GM23338 (cell line): Measurements from ENCODE around the gene TSC22D2. TPM values are rescaled to one million over a fixed set of nuclear protein-coding genes. Genes with fewer than 3 reads are reported as not detected.

Experiments
- ATAC-seq: fragments of 200-7000 bp; cut with Tn5 transposase; 3 replicates; pipeline ENCODE4 v1.9.1; 2020
- DNase-seq: peaks from one replicate; pipeline ENCODE4 v3.0.0-alpha.2; 2015; ENCODE audit warnings: low spot score
- H2AFZ ChIP-seq: fragments of 200-600 bp; sonication (generic); 2 replicates; pipeline ENCODE4 v1.8.0; 2016; ENCODE audit warnings: antibody characterized with exemption, mild to moderate bottlenecking, moderate library complexity
- H3F3A ChIP-seq: fragments of 200-600 bp; sonication (generic); replicated peaks from 2 replicates; pipeline ENCODE4 v1.8.0; 2017; ENCODE audit warnings: antibody characterized with exemption, mixed run types, low read depth
- H3K27ac ChIP-seq: fragments of 200-600 bp; sonication (generic); 2 replicates; pipeline ENCODE4 v1.6.1; 2016; ENCODE audit warnings: low read depth
- H3K27me3 ChIP-seq: fragments of 200-600 bp; sonication (generic); 2 replicates; pipeline ENCODE4 v1.8.0; 2016; ENCODE audit warnings: mild to moderate bottlenecking, mixed run types, moderate library complexity; ENCODE audit not compliant: insufficient read depth
- H3K36me3 ChIP-seq: fragments of 200-600 bp; sonication (generic); 2 replicates; pipeline ENCODE4 v1.8.0; 2016; ENCODE audit warnings: mild to moderate bottlenecking; ENCODE audit not compliant: insufficient read depth
- H3K4me1 ChIP-seq: fragments of 200-600 bp; sonication (generic); 2 replicates; pipeline ENCODE4 v1.8.0; 2016; ENCODE audit warnings: mild to moderate bottlenecking, moderate library complexity; ENCODE audit not compliant: insufficient read depth
- H3K4me2 ChIP-seq: fragments of 200-600 bp; sonication (generic); 2 replicates; pipeline ENCODE4 v1.7.1; 2017; ENCODE audit warnings: mixed run types
- H3K4me3 ChIP-seq: fragments of 200-600 bp; sonication (generic); 2 replicates; pipeline ENCODE4 v1.6.1; 2016; ENCODE audit warnings: mixed run types
- H3K79me2 ChIP-seq: fragments of 200-600 bp; sonication (generic); replicated peaks from 2 replicates; pipeline ENCODE4 v1.8.0; 2017; ENCODE audit warnings: mild to moderate bottlenecking; ENCODE audit not compliant: insufficient read depth
- H3K9me2 ChIP-seq: fragments of 200-600 bp; sonication (generic); 2 replicates; pipeline ENCODE4 v1.8.0; 2017; ENCODE audit not compliant: insufficient read depth
- H4K20me1 ChIP-seq: fragments of 200-600 bp; sonication (generic); replicated peaks from 2 replicates; pipeline ENCODE4 v1.8.0; 2017; ENCODE audit warnings: mild to moderate bottlenecking; ENCODE audit not compliant: insufficient read depth
- H3K27ac Mint-ChIP-seq: 2 replicates; pipeline ENCODE4 v1.8.0; 2020; ENCODE audit warnings: inconsistent platforms, mild to moderate bottlenecking, moderate library complexity, mixed read lengths
- H3K27me3 Mint-ChIP-seq: 3 replicates; pipeline ENCODE4 v1.8.0; 2022; ENCODE audit warnings: low read depth, mild to moderate bottlenecking, moderate library complexity, mixed read lengths, inconsistent platforms; ENCODE audit not compliant: insufficient read depth, poor library complexity
- H3K36me3 Mint-ChIP-seq: 3 replicates; pipeline ENCODE4 v1.8.0; 2021; ENCODE audit warnings: low read depth, mild to moderate bottlenecking, inconsistent platforms, moderate library complexity, mixed read lengths
- H3K4me1 Mint-ChIP-seq: 3 replicates; pipeline ENCODE4 v1.8.0; 2020; ENCODE audit warnings: mild to moderate bottlenecking, inconsistent platforms, mixed read lengths
- H3K4me3 Mint-ChIP-seq: 3 replicates; pipeline ENCODE4 v1.8.0; 2021; ENCODE audit warnings: moderate library complexity, mild to moderate bottlenecking, inconsistent platforms, mixed read lengths
- H3K9me3 Mint-ChIP-seq: 3 replicates; pipeline ENCODE4 v1.8.0; 2020; ENCODE audit warnings: moderate library complexity, mild to moderate bottlenecking, inconsistent platforms, mixed read lengths
- CREB1 ChIP-seq: fragments of 250-450 bp; sonication (Bioruptor Pico); IDR thresholded peaks from 2 replicates; pipeline ENCODE4 v1.5.0; 2020; ENCODE audit warnings: low read depth, mild to moderate bottlenecking, moderate library complexity
- CTCF ChIP-seq, 2 experiments: fragments of 200-600 bp in 1 of 2; sonication (generic) in 1 of 2; conservative IDR thresholded peaks; 2 replicates each; pipeline versions ENCODE4 v1.5.1 to v1.6.1; 2016 to 2017; ENCODE audit warnings: antibody characterized with exemption in 2 of 2, low read depth in 2 of 2, mild to moderate bottlenecking in 2 of 2, moderate library complexity in 1 of 2
- EZH2 ChIP-seq: fragments of 200-600 bp; sonication (generic); IDR thresholded peaks from one replicate; pipeline ENCODE4 v1.8.0; 2017; ENCODE audit warnings: antibody characterized with exemption, mild to moderate bottlenecking, low read depth; ENCODE audit not compliant: unreplicated experiment
- EZH2phosphoT487 ChIP-seq: fragments of 200-600 bp; sonication (generic); IDR thresholded peaks from one replicate; pipeline ENCODE4 v1.8.1; 2018; ENCODE audit warnings: antibody characterized with exemption; ENCODE audit not compliant: unreplicated experiment
- JUNB ChIP-seq: IDR thresholded peaks from one replicate; pipeline ENCODE4 v1.6.1; 2016; ENCODE audit warnings: antibody characterized with exemption; ENCODE audit not compliant: unreplicated experiment
- REST ChIP-seq: IDR thresholded peaks from one replicate; pipeline ENCODE4 v1.6.1; 2018; ENCODE audit warnings: antibody characterized with exemption; ENCODE audit not compliant: unreplicated experiment
- STAT1 ChIP-seq: IDR thresholded peaks from one replicate; pipeline ENCODE4 v1.6.1; 2016; ENCODE audit warnings: antibody characterized with exemption; ENCODE audit not compliant: unreplicated experiment
- ZNF331 ChIP-seq: fragments of 250-450 bp; sonication (Bioruptor Pico); IDR thresholded peaks from 2 replicates; pipeline ENCODE4 v1.5.0; 2020; ENCODE audit warnings: low read depth, mild to moderate bottlenecking, moderate library complexity
- polyA plus RNA-seq: library from polyadenylated mRNA; unstranded; fragments of >200 nt; fragmentation: Nextera tagmentation; extraction: Ambion mirVana; gene quantifications from 2 replicates; pipeline ENCODE4 v1.2.1, GENCODE V29; 2016
- total RNA-seq: library from RNA; depleted of rRNA; stranded (reverse); fragments of >200 nt; shearing (Covaris generic); gene quantifications from 2 replicates; pipeline ENCODE4 v1.2.3, GENCODE V29; 2014

TSC22D2 gene
- total and polyA plus RNA-seq, 2 experiments from 2014 or later: 18.6 to 34.2 TPM

GRCh38 chr3:150367757-150368156, 40.3 kb upstream of the TSC22D2 start:
- ATAC-seq (no peak), DNase-seq (no peak)
- Mint-ChIP-seq H3K27me3 (no peaks in the 10 kb centered on the region), H3K9me3 (no peaks in the 10 kb centered on the region), H3K27ac (no peak overlapping the region), H3K36me3 (no peaks in the 10 kb centered on the region), H3K4me3 (no peak overlapping the region), H3K4me1 (peaks cover 30% of the 10 kb centered on the region)
- no peaks in the 10 kb centered on the region for H3K27me3 ChIP-seq
- H3F3A ChIP-seq: no peaks in the 10 kb centered on the region
- no peaks in the 10 kb centered on the region for H4K20me1 ChIP-seq
- peaks cover 19% of the 10 kb centered on the region for H3K4me1 ChIP-seq
- H2AFZ ChIP-seq: no peak overlapping the region
- H3K27ac ChIP-seq: no peak overlapping the region
- H3K4me2 ChIP-seq: no peak overlapping the region
- TF ChIP-seq ZNF331 (CRISPR knock-in tag): no peak
- TF ChIP-seq CREB1 (CRISPR knock-in tag): no peak
- no peak for TF ChIP-seq STAT1
- TF ChIP-seq JUNB: no peak
- no peak for TF ChIP-seq EZH2
- no peak for TF ChIP-seq EZH2phosphoT487
- no peaks in the 10 kb centered on the region for H3K9me2 ChIP-seq
- no peaks in the 10 kb centered on the region for H3K79me2 ChIP-seq
- no peak overlapping the region for H3K4me3 ChIP-seq
- no peaks in the 10 kb centered on the region for H3K36me3 ChIP-seq

- no peaks in the 10 kb centered on the region for H3K9me3 Mint-ChIP-seq
- peaks cover 19% of the 10 kb centered on the region for H3K4me1 ChIP-seq
- no peaks in the 10 kb centered on the region for H3K79me2 ChIP-seq
- no peaks in the 10 kb centered on the region for H3F3A ChIP-seq
- DNase-seq (peak; percentile 88), ATAC-seq (peak; percentile 95)
- no peak overlapping the region for H3K4me3 ChIP-seq
- no peaks in the 10 kb centered on the region for H3K9me2 ChIP-seq
- H4K20me1 ChIP-seq: no peaks in the 10 kb centered on the region
- no peak for TF ChIP-seq REST
- peak in 1 of 2 experiments; percentile 43; a peak in 2 of 4 replicates for TF ChIP-seq CTCF (conservative IDR thresholded peaks at IDR 0.05; ENCODE audit: low read depth in 2 of 2)
- peak overlapping the region; percentile 55 for H3K4me3 Mint-ChIP-seq
- no peaks in the 10 kb centered on the region for H3K27me3 Mint-ChIP-seq
- no peaks in the 10 kb centered on the region for H3K27me3 ChIP-seq
- peak overlapping the region; percentile 76 for H3K27ac Mint-ChIP-seq
- peak overlapping the region; percentile 3; the same call in 1 of the 2 replicates for H3K4me2 ChIP-seq
- peaks cover 38% of the 10 kb centered on the region for H3K4me1 Mint-ChIP-seq
- no peaks in the 10 kb centered on the region for H3K36me3 ChIP-seq
- no peaks in the 10 kb centered on the region for H3K36me3 Mint-ChIP-seq
- peak overlapping the region; percentile 2; the same call in 1 of the 2 replicates for H3K27ac ChIP-seq
- H2AFZ ChIP-seq: no peak overlapping the region
These were observed 37.9 kb upstream of the TSC22D2 start for GRCh38 chr3:150370122-150370602.
